Measurements from ENCODE around the gene PLA2G2F.

PLA2G2F gene

DNA sequence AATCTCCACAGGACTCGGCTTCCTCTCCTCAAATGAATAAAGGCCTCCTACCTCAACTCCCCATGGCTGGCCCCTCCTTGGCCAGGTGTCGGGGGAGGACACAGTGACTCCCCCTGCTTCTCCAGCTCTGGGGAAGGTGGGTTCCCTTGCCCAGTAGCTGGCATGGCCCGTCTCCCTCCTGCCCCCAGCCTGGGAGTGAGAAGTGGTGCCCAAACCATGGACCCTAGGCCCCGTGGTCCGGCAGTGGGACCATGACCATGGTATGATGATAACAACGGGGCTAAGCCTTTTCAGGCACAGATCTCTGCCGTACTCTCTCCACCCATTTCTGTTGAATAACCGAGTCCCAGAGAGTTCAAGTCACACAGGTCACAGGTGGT lies 11.2 kb downstream of the PLA2G2F start:
- no peak for DNase-seq (ENCODE audit: insufficient read length, low spot score)
- FAIRE-seq = no peak
- TF ChIP-seq, protein P1, sequence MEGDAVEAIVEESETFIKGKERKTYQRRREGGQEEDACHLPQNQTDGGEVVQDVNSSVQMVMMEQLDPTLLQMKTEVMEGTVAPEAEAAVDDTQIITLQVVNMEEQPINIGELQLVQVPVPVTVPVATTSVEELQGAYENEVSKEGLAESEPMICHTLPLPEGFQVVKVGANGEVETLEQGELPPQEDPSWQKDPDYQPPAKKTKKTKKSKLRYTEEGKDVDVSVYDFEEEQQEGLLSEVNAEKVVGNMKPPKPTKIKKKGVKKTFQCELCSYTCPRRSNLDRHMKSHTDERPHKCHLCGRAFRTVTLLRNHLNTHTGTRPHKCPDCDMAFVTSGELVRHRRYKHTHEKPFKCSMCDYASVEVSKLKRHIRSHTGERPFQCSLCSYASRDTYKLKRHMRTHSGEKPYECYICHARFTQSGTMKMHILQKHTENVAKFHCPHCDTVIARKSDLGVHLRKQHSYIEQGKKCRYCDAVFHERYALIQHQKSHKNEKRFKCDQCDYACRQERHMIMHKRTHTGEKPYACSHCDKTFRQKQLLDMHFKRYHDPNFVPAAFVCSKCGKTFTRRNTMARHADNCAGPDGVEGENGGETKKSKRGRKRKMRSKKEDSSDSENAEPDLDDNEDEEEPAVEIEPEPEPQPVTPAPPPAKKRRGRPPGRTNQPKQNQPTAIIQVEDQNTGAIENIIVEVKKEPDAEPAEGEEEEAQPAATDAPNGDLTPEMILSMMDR (IDR thresholded peaks at IDR 0.05; ENCODE audit: insufficient read depth, missing control alignments) = no peak

DNA sequence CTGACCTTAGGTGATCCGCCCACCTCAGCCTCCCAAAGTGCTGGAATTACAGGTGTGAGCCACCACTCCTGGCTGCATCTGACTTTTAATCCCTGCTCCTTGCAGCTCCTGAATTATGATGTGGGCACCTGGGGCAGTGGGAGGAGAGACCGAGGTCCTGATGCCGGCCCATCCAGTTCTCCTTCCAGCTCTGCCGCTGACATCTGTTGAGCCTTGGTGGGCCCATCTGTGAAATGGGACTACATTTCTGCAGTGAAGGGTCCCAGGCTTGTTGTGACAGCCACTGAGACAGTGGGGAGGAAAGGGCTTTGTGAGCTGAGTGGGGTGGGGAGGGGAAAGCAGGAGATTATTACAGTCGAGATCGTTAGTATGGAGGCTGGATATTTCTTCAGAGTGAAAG lies 11.8 kb downstream of the PLA2G2F start:
- TF ChIP-seq, protein P1 (IDR thresholded peaks at IDR 0.05; ENCODE audit: insufficient read depth, missing control alignments) = no peak
- FAIRE-seq = no peak

DNA sequence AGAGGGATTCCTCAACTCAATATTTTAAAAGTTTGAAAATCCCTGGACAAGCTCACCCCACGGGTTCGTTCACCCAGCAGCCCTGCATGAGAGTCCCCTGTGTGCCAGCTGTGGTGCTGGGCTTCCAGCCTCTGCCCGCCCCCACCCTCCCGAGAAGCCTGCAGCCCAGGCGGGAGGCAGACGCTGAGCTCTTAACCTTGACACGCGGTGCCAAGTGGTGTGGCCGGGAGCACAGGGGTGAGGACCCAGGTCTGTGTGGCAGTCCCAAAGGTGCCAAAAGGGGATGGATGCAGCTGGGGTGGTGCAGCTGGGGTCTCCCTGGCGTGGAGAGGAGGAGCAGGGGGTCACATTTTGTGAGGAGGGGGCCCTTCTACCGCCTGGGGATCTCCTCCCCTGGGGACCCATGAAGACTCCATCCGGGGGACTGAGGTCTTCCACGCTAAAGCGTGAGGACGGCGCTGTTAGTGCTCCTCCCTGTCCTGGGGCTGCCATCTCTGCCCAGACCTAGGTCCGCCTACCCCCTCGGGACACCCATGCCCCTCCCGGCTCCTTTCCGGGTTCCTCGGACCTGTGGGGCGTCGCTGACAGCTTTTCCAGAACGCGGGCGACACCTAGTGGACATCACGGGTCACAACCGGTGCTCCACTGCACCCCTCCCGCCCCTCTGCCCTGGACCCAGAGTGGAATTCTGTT lies 12.9 kb downstream of the PLA2G2F start:
- no peak for FAIRE-seq
- TF ChIP-seq, protein P1 (IDR thresholded peaks at IDR 0.05; ENCODE audit: insufficient read depth, missing control alignments) = peak; percentile 80

More for the DNA sequence above, 11.8 kb downstream of the PLA2G2F start:
- no peak for DNase-seq (ENCODE audit: insufficient read length, low spot score)

DNA sequence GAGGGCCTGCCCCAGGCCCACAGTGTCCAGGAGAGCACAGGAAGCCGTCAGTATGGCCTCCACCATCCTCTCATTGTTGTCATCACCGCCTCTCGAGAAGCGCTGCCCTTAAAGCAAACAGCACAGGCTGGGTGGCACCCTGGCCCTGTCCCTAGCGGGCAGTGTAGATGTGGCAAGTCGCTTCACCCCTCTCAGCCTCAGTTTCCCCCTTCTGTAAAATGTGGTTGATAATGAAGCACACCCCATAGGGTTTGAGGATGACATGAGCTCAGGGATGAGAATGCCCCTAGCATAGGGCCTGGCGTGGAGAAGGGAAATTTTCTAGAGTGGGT lies 13.4 kb downstream of the PLA2G2F start:
- TF ChIP-seq, protein P1 (IDR thresholded peaks at IDR 0.05; ENCODE audit: insufficient read depth, missing control alignments) = no peak
- FAIRE-seq = no peak
- DNase-seq (ENCODE audit: insufficient read length, low spot score) = no peak

More for the DNA sequence above, 12.9 kb downstream of the PLA2G2F start:
- peak; percentile 62 for DNase-seq (ENCODE audit: insufficient read length, low spot score)

DNA sequence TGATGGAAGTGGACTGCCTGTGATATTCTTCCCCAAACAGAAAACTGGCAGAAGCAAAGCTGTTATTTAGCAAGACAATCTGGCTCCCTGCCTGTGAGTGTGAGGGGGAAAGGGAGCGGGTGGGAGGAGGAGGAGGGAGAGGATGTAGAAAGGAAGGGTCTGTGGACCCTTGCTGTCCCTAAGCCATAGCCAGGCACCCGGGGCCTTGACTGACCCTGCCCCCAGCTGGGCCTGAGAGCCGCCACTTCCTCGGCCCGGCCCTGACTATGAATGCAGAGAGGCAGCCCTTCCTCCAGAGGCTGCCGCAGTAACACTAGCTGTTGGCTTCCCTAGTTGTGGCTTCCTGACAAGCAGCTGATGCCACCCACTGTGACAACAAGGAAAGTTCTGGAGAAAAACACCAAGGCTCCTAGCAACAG lies 13.9 kb downstream of the PLA2G2F start:
- FAIRE-seq = no peak
- no peak for DNase-seq (ENCODE audit: insufficient read length, low spot score)
- TF ChIP-seq, protein P1 (IDR thresholded peaks at IDR 0.05; ENCODE audit: insufficient read depth, missing control alignments) = no peak

DNA sequence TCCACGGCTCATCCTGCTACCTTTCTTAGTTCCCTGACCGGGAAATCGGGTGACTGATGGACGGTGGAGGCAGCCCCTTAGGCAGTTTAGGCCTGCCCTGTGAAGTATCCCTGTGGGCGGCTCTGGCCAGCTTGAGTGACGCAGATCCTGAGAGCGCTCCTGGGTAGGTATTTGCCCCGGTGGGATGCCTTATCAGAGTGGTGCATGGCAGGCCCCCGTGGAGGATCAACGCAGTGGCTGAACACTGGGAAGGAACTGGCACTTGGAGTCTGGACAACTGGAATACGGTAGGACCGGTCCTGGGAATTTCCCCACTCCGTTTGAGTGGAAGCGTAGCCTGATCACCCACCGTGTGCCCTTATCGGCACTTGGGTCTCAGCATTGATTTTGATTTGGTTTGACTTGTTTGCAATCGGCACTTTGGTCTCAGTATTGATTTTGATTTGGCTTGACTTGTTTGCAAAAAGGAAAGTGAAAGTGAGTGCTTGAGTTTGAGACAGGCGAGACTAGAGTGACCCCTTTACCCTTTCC lies 15.2 kb downstream of the PLA2G2F start:
- no peak for FAIRE-seq
- no peak for DNase-seq (ENCODE audit: insufficient read length, low spot score)
- TF ChIP-seq, protein P1 (IDR thresholded peaks at IDR 0.05; ENCODE audit: insufficient read depth, missing control alignments) = no peak

DNA sequence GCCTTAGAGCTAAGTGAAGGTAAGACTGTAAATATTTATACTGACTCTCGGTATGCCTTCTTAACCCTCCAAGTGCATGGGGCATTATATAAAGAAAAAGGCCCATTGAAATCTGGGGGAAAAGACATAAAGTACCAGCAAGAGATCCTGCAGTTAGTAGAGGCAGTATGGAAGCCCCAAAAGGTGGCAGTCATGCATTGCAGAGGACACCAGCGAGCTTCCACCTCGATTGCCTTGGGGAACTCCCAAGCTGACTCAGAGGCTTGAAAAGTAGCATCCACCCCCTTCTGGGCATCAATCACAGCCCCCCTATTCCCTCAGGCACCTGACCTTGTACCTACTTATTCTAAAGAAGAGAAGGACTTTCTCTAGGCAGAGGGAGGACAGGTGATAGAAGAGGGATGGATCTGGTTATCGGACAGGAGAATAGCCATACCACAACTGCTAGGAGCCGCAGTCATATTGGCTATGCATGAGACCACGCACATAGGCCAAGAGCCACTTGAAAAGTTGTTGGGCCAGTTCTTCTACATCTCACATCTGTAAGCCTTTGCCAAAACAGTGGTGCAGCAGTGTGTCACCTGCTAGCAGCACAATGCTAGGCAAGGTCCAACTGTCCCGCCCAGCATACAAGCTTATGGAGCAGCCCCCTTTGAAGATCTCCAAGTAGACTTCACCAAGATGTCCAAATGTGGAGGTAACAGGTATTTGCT lies 19.4 kb downstream of the PLA2G2F start:
- FAIRE-seq (no peak), DNase-seq (ENCODE audit: insufficient read length, low spot score) (no peak)
- TF ChIP-seq, protein P1 (IDR thresholded peaks at IDR 0.05; ENCODE audit: insufficient read depth, missing control alignments) = no peak

All from D721Med (cell line).